Stimulated activated CD4-positive, alpha-beta T cell treated with anti-CD3 and anti-CD28 coated beads, Interleukin-12 subunit alpha, Interleukin-12 subunit beta, amount 100 ng/mL, for 24 hours (primary cell): ENCODE measurements around the gene HSD17B8.
A peak's percentile ranks its signal among the peaks of the same experiment; 100 is the strongest.

ENCODE experiments used
- DNase-seq, 2 experiments: peaks; one replicate each; pipeline ENCODE4 v3.0.0-alpha.2; 2020; ENCODE audit warnings: low read depth in 2 of 2

HSD17B8 gene

DNA sequence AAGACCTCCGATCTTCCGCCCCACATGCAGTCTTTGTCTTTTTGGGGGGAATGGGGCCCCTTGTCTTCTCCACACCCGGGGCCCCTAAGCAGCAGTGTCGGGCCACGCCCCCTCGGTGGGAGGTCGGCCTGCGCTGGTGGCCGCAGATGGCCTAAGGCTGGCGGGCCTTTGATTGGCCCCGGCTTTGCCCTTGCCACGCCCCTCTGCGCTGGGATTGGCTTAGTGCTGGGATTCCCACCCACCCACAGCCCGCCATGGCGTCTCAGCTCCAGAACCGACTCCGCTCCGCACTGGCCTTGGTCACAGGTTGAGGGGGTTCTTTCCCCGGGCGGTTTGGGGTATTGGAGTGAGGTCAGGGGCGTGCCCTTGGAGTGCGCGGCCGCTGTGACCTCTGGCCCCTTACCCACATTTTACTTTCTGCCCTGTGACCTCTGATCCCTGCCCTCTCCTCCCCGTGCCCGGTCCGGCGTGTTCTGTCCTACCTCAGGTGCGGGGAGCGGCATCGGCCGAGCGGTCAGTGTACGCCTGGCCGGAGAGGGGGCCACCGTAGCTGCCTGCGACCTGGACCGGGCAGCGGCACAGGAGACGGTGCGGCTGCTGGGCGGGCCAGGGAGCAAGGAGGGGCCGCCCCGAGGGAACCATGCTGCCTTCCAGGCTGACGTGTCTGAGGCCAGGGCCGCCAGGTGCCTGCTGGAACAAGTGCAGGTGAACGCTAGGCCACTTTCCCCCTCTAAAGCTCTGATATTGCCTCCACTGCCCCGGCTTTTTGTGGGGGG is at the start of gene HSD17B8:
Gene HSD17B8, plus strand, starts transcription at position 241 of the 776 bp plus-strand sequence. Its CDS starts 14 bp downstream, at position 255.
- DNase-seq: peak; percentile 85 to 95

DNA sequence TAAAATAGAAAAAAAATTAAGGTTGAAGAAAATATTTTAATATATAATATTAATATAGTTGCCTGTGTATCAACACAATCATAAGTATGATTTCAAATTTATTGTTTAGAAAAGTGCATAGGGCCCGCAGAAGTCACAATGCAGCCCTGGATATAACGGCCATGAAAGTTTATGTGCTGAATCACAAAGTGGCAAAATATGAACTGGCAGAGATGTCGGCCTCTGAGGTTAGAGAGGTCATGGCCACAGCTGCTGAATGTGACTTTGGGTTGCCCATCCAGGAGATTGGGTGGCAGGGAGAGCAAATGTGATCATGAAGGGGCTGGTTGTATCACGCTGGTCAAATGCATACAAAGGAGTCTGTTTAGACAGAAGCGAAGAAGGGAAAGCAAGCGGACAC is 47.9 kb upstream of the HSD17B8 start:
- no peak for DNase-seq

DNA sequence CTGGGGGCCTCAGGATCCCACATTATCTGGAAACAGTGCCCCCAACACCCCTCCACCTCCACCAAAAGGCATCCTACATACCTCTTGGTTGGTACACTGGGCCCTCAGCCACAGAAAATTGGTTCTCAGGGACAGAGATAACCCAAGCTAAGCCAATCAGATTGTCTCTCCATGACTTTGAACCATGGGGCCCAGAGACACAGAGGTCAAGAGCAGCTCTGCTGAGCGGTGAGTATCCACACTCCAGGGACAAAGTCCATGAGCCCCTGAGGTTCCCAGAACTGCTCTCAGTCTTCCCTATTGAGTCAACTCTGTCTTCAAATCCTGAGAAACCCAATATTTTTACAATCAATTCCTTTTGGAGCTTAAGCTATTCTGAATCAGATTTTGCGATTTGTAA is 47.5 kb upstream of the HSD17B8 start:
- no peak for DNase-seq

DNA sequence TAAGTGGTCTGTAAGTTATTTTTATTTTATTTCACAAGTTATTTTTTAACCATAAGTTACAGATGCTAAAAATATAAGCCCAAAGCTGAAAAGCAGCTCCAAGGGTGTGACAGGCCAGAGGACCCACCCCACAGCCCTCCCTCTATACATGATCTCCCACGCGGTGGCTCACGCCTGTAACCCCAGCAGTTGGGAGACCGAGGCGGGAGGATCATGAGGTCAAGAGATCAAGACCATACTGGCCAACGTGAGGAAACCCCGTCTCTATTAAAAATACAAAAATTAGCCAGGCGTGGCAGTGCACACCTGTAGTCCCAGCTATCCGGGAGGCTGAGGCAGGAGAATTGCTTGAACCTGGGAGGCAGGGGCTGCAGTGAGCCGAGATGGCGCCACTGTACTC is 44.4 kb upstream of the HSD17B8 start:
- no peak for DNase-seq

DNA sequence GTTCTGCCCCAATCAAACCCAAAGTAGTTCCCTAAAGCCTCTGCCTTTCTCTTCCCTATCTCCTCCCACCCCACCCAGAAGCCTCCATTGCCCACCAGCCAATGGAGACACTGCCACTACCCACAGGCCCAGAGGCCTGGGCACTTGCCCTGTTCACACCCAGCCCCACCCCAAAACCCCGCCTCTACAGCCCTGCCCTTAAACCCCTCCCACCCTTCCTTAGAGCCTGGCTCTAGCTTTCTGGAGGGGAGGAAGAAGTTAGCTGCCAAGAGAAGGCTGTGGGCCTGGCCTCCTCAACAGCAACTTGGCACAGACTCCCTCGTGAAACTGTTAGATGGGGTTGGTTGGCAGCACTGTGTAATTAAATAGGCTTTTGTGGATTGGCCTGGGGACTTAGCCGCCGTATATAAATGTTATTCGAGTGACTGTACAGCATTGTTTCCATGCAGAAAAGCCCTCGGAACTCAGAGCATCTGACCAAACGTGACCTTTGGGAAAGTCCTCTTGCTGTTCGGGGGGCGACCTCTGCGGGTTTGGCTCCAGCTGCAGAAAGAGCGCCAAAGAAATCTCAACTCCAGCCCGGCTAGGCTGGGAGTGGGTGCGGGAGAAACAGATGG is 43.6 kb upstream of the HSD17B8 start:
- DNase-seq: no peak

DNA sequence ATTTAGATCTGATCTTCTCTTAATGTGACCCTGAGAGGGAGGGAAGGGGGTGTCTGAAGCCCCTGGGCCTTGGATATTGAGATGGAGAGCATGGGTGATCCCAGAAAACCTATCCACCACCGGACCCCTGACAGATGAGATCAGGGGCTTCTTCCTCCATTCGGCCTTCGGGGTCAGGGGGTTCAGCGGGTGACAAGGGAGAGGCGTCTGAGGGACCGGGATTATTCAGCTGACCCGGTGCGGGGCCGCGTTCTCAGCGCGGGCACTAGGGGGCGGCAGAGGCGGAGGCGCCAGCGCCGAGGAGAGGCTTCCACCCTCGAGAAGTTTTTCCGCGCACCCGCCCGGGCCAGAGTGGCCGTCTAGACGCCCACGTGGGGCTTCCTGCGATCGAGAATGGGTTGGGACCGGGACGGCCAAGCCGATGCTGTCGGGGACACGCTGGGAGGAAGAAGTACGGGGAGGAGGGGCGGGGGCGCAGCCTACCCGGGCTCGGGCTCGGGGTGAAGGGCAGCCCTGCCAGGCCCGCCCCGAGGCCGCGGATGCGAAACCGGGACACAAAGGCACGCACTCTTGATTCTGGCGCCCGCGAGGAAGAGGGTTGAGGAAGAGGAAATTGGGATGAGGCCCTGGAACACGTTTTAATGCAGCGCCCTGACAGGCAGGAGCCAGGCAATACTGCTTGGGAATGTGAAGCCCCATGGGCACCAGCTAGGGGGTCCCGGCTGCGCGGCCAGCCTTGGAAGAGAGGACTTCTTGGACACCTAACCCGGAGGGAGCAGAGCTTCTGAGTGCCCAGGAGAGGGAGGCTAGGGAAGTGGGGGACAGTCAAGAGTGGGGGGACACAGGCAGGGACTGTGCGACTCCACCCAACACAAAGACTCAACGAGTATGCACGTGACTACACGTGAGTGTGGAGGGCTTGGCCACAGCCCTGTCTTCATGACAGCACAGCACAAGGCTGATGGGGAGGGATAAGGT is 42.8 kb upstream of the HSD17B8 start:
- peak; percentile 70 to 80 for DNase-seq

DNA sequence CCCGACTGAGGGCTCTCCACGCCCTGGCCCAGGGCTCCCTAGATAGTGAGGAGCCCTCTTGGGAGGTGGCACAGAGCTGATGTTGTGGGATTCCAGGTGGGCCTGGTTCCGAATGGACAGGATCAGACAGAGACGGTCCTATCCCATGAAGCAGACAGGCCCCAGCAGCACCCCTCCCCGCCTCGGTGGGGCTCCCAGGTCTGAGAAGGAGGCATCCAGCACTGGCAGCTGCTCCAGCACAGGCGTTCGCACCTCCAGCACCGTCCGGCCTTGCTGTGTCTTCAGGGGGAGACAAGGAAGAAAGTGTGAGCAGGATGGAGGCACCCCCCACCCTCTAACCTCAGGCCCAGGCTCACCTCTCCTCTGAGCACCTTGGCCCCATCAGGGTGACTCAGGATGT is 40.9 kb upstream of the HSD17B8 start:
- DNase-seq: no peak

DNA sequence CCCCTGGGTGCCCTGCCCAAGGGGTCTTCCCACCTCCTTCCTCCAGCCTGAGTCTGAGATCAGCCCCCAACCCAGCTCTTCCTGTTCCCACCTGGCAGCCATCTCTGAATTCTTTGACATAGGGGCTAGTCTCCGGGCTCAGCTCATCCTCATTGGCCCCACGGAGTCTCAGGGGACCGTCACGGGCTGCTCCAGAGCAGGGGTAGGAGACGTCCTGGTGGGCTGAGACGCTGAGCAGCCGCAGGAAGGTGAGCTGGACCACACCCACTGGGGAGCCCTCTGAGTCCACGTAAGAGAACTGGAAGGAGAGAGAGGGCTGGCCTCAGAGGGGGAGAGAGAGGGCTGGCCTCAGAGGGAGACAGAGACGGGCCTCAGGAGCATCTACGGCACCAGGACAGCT is 40.3 kb upstream of the HSD17B8 start:
- no peak for DNase-seq

DNA sequence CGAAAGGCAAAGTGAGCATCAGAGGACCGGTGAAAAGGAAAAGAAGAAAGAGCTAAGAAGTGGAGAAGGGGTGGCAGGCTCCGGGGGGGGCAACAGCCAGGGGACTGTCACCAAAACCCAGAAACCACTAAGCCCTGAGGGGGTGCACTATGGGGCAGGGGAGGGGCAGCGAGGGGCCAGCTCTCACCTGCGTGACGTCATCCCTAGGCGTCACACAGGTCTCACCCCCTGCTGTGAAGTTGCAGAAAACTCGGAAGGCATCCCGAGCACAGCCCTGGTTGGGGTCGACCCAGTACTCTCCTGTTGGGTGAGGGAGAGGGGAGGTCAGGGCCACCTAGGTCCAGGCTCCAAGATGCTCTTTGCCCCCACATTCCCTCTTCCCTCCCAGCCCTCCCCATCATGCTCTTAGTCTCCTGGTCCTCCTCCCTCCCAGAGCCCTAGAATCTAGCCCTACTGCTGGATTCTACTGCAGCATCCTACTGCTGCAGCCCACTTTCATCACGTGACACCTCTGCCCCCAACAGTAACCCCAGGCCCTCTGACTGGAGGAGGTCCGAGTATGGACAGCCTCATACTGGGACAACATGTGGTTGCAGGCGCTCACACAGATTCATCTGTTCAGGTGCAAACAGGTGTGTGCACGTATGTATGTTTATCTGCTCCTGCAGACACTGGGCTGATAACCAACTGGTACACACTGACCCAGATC is 39.6 kb upstream of the HSD17B8 start:
- no peak for DNase-seq

DNA sequence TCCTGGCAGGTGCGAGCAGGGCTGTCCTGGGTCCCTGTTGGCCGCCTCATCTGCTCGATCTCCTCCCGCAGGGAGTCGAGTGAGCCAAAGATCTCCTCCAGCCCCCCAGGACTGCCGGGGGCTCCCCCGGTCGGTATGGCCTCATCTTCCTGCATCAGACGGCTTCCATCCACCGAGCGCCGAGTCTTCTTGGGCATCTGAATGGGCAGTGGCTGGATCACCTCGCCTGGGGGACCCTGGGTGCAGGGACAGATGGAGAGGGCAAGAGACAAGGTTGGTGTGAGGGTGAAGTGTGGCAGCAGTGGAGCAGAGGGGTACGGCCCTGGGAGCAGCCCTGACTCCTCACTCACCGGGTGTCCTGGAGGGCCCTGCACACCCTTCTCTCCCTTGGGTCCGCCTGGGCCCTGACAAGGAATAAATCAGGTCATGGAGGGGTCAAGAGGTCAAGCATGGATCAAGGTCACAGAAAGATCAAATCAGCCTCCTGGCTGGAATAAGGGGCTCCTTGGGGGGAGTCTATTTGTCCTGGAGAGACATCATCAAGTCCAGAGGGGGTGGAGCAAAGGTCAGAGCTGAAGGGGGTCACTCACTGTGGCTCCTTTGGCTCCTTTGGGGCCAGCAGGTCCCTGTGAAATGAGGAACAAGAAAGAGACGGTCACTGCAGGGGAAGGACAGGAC is 38.7 kb upstream of the HSD17B8 start:
- DNase-seq: no peak

DNA sequence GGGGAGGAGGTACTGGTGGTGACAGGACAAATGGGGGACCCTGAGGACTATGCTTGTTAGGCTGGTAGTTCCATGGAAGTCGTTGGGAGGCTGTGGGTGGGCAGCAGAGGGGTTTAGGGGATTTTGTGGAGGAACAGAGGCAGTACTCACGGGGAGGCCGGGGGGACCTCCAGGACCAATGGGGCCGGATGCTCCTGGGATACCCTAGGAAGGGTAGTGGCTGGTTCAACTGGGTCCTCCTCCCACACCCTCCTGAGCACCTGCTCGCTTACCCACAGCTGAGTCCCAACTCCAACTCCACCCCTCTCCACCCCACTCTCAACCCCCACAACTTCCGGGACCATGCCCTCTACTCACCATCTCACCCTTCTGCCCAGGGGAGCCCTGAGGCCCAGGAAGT is 38.1 kb upstream of the HSD17B8 start:
- no peak for DNase-seq

DNA sequence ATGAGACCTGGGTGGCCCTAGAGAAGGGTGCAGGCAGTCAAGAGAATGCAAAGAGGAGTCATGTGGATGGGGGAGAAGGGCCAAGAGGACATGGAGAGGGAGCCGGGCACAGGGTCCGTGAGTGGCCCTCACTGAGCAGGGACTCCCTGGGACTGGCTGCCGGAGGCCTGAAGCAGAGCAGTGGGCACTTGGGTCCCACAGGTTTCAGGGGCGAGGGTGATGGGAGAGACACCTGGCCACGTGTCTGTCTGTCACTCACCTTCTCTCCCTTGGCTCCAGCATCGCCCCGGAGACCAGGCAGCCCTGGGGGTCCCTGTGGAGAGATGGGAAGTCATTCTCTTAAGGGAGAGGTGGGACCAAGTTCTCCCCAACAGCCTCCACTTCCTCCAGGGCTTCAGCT is 37.6 kb upstream of the HSD17B8 start:
- no peak for DNase-seq

DNA sequence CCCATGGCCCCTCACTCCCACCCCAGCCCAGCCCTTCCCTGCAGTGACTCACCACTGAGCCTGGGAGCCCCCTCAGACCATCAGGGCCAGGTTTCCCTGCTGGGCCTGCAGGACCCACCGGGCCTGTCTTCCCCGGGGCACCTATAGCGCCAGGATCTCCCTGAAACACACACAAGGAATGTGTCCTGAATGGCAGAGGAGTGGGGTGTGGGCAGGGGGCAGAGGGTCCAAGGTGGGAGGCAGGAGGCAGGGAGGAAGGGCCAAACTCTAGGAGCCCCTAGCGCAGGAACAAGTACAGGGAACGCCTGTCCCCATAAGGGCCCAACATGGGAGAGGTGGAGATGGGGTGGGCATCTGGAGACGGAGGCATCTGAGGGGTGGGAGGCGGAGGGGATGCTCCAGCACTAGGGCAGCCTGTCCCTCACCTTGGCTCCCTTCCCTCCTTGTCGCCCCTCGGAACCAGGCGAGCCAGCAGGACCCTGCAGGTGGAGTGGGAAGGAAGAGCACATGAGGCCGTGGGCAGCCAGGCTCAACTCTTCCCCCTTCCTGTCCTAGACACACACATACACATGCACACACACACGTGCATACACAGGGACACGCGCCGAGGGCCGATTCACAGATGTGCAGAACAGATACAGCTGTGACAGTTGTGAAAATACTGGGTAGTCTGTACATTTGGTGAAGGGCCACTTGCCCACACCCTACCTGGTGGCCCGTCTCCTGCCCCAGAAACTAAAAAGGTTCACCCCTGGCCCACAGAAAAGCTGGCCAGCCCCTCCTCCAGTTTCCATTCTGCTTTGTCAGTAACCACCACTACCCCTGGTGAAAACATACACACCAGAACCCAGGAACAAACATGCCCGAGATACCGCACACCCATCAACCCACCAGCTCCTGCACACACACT is 36.8 kb upstream of the HSD17B8 start:
- no peak for DNase-seq

DNA sequence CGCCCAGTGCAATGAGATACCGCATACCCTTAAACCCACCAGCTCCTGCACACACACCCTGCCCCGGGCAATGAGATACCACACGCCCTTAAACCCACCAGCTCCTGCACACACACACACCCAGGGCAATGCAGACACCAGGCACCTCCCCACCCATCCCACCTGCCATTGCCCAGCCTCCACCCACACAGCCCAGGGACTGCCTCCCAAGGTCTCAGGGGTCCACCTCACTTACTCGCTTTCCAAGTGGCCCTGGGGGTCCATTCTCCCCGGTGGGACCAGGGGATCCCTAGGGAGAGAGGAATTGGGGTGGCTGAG is 36.2 kb upstream of the HSD17B8 start:
- no peak for DNase-seq

DNA sequence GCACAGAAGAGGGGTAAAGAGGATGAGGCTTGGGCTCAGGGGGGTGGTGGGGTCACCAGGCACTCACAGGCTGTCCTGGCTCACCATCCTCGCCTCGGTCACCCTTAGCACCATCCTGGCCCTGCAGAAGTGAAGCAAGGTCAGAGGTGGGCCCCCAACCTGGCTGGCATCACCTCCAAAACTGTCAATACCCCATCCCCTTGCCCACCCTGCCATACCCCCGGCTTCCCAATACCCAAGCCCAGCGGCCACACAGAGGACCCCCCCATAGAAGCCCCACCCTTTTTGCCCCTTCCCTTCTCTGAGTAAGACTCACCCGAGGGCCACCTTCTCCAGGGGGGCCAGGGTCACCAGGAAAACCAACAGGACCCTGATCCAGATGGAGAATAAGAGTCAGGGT is 35.8 kb upstream of the HSD17B8 start:
- no peak for DNase-seq

DNA sequence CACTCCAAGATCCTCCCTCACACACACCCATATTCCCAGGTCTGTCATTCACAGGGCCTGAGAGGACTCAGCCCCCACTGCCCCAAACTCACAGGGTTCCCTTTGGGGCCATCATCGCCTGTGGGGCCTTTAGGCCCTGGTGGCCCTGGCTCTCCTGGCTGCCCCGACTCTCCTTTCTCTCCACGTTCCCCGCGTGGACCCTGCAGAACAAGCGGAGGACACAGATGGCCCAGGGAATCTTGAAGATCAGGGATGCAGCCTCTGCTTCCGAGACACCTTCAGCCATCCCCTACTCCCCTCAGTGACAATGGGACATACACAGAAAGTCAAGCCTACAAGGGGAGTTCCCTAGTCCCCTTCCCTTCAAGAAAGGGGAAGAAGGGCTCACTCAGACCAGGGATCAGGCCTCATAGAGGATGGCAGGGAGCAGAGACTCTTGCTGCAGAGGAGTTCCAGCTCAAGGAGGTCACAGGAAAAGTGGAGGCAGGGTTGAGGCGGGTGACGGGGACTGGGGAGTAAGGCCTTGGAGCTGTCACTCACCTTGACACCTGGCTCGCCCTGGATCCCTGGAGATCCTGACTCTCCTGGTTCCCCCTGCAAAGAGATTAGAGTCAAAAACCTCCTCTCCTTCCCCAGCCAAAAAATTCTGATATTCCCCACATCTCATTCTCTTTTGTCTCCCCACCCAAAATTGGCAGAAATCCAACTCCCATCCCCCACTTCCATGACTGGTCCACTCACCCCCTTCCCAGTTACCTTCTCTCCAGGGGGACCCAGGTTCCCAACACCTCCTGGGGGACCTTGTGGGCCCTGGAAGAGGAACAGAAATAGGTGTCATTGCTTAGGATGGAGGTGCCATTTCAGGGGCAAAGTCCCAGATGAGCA is 34.9 kb upstream of the HSD17B8 start:
- no peak for DNase-seq

DNA sequence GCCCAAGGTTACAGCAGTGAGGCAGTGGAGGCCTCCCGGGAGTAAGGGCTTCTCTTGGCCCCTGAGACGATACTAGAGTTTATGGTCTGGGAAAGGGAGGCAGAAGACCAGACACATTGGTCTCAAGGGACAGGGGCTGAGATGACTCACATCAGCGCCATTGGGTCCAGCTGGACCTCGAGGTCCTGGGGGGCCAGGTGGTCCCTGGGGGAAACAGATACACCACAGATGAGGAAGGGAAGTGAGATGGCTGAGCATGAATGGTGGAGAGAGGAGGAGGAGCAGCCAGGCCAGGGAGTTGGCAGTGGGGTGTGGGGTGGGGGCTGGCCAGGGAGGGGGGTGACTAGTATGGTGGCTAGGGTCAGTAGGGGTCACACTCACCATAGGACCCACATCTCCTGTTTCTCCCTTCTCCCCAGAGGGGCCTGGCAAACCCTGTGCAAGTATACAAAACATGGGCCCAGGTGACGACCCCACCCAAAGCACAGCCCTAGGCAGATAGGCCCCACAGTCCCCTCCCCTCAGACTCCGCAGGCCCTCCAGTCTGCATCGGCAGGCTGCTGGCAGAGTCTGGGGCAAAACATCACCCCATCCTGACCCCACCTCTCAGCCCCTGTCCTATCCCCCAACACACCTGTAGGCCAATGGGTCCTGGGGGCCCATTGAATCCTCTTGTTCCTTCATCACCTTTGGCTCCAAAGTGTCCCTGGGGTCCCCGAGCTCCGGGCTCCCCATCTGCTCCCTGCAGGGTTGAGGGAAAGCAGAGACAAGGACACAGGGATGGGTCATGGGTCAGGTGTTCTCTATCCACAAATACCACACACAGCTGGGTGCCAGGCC is 34.1 kb upstream of the HSD17B8 start:
- DNase-seq: no peak
